Activated CD8-positive, alpha-beta memory T cell treated with anti-CD3 and anti-CD28 coated beads for 48 hours (primary cell): ENCODE measurements around the gene KCND3.

Experiments
- DNase-seq, 3 experiments: peaks; one replicate each; pipeline ENCODE4 v3.0.0-alpha.2; 2020; ENCODE audit warnings: low read depth in 2 of 3, low spot score in 2 of 3

The KCND3 gene

GRCh38 chr1:111733183-111733991 is 256.1 kb downstream of the KCND3 start:
- DNase-seq: no peak

GRCh38 chr1:111732718-111733117 is 256.8 kb downstream of the KCND3 start:
- DNase-seq: no peak

GRCh38 chr1:111731956-111732355 is 257.5 kb downstream of the KCND3 start:
- no peak for DNase-seq

GRCh38 chr1:111730706-111731105 is 258.8 kb downstream of the KCND3 start:
- no peak for DNase-seq

GRCh38 chr1:111729946-111730681 is 259.4 kb downstream of the KCND3 start:
- DNase-seq: no peak

- DNase-seq: no peak
These were observed 260.1 kb downstream of the KCND3 start for GRCh38 chr1:111729271-111729921.

GRCh38 chr1:111727056-111727455 is 262.4 kb downstream of the KCND3 start:
- DNase-seq: no peak

- no peak for DNase-seq
These were observed 264.3 kb downstream of the KCND3 start for GRCh38 chr1:111725192-111725591.

GRCh38 chr1:111723871-111724270 is 265.6 kb downstream of the KCND3 start:
- no peak for DNase-seq

GRCh38 chr1:111723091-111723806 is 266.2 kb downstream of the KCND3 start:
- no peak for DNase-seq

GRCh38 chr1:111720977-111721786 is 268.3 kb downstream of the KCND3 start:
- DNase-seq: no peak
